Head of caudate nucleus (tissue), 42 donors: ENCODE measurements around the gene BCL6.
"Not testable (repeated sequence)": the region's sequence is repeated elsewhere in the genome, so short reads cannot be mapped to it uniquely, and the experiment has no call there.

ENCODE experiments used
- DNase-seq, 42 donors: peaks; one replicate each; pipeline versions ENCODE4 v3.0.0 to v3.0.0-alpha.2; 2020 to 2021; ENCODE audit warnings: mixed read lengths in 7 of 42
- intact Hi-C: fragments of 100-400 bp; cut with DNase I; formaldehyde crosslinking; loops from one replicate; pipeline ENCODE4 v1.15.0; 2022

The BCL6 gene

DNA sequence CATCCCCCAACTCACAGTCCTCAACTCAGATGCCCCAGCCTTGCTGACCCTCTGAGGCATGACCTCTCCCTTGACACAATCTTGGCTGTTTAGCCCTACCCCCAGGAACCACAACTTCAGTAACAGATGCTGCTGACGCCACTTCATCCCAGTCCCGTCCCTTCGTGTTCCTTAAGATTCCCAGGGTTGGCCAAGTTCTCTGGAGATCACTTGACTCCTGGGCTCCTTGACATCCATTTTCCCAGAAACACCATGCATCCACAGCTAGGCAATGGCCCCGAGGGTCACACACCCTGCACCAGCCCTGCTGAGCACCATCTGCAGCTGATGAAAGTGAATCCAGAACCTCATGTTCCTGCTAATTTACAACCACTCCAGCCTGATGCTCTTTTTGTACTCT is 49.8 kb downstream of the BCL6 start:
- no peak for DNase-seq
- intact Hi-C loops, result no loop called here

DNA sequence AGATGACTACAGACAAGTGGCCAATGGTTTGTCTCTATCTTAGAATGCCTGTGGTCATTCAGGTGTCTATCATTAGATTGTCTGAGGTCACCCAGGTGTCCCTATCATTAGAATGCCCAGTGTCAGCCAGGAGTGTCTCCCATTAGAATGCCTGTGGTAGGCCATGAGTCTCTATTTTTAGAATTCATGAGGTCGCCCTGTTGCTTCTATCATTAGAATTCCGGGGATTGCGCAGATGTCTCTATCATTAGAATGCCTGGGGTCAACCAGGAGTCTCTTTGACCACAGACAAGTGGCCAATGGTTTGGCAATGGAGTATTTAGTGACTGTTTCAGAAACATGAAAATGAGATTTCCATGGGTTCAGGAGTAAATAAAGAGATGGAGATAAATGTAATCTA is 50.5 kb downstream of the BCL6 start:
- intact Hi-C loops, result no loop called here
- no peak for DNase-seq

- intact Hi-C loops, result no loop called here
- DNase-seq, result no peak
Measured at GRCh38 chr3:187693431-187693830, 51.8 kb downstream of the BCL6 start.

- intact Hi-C loops, result no loop called here
- no peak for DNase-seq
Measured at GRCh38 chr3:187689984-187690383, 55.3 kb downstream of the BCL6 start.

GRCh38 chr3:187686621-187687273 is 58.5 kb downstream of the BCL6 start:
- intact Hi-C loops, result no loop called here
- no peak for DNase-seq

DNA sequence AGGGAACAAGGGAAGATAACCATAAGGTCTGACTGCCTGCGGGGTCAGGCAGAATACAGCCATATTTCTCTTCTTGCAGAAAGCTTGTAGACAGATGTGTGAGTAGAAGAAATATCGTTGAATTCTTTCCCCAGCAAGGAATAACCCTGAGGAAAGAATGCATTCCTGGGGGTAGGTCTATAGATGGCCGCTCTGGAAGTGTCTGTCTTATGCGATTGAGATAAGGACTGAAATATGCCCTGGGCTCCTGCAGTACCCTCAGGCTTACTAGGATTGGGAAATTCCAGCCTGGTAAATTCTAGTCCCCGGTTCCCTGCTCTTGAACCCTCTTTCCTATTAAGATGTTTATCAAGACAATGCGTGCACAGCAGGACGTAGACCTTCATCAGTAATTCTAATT is 59.3 kb downstream of the BCL6 start:
- no peak for DNase-seq
- intact Hi-C loops, result no loop called here

GRCh38 chr3:187684880-187685279 is 60.4 kb downstream of the BCL6 start:
- no peak for DNase-seq
- intact Hi-C loops, result loop anchor here (5.0 kb wide), 1 partner anchor 463 kb away; no protein-coding TSS in a partner anchor

DNA sequence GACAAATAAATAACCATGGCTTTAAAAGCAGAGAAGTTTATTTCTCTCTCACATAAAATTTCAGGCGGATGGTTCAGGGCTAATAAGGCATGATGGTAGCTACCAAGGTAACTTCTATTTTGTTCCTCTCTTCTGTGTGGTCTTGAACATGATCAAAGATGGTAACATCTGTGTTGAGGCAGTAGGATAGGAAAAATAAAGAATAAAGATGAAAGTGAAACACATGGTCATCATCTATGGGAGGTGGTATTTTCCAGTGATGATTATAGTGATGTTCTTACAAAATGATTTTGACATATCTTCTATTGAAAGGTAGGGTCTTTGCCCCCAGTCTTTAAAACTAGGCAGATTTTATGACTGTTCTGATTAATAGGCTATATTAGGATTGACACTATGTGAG is 60.8 kb downstream of the BCL6 start:
- DNase-seq, result no peak
- intact Hi-C loops, result loop anchor here (5.0 kb wide), 1 partner anchor 462 kb away; no protein-coding TSS in a partner anchor

- intact Hi-C loops, result loop anchor here (5.0 kb wide), 1 partner anchor 459 kb away; no protein-coding TSS in a partner anchor
- DNase-seq, result not testable (repeated sequence)
Measured at GRCh38 chr3:187681756-187682155, 63.5 kb downstream of the BCL6 start.

DNA sequence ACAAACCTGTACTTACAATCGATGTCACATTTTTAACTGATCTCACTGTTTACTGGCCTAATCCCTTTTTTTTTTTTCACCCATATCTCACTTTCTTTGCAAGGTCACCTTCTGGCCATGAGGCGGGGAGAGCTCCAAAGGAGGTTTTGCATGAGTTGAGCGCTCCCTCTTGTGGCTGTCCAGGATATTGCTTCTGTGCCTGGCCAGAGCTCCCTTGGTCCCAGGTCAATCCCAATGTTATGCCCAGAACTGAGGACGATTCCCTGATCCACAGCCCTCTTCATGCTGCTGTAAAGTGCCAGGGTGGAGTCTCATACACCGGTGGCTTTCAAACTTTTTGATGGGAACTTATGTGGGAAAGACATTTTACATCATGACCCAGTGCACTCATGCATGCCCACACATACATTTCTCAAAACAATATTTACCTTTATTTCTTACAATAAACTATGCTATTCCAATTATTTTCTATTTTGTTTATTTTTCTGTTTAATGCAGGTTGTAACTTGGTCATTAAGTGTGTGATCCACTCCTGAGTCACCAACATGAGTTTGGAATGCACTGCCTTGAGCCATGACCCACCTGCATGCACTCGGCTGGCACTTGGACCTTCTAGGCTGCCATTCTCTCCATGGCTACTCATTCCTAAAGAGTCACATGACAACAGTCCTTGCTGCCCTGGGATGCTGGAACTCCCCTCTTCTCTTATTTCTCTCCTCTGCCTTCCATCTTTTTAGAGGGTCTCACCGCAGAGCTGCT is 65.5 kb downstream of the BCL6 start:
- intact Hi-C loops, result loop anchor here (2.0 to 5.0 kb wide), 2 partner anchors 361 to 458 kb away; no protein-coding TSS in a partner anchor
- peak; percentile 43 to 92 (median 82) for DNase-seq

DNA sequence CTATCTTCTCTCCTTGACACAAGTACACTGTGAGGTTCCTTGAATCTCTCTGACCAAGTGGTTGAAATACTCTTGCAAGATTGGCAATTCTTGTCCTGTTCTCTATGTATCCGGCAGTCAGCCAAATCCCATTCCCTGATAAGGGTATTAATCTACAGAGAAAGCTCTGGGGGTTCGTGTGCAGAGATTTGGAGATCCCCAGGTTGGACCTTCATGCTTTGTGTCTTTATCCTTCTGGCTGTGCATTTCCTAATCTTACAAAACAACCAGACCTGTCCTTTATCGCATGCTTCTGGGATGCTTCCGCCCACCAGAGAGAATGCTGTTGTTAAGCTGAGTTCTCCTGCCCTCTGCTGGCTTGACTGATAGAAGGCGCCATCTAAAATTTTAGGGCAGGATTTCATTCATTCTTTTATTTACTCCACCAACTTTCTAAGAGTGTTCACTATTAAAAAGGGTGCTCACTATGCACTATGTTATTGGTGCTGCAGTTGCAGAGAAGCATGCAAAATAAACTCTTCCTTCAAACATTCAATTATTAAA is 66.5 kb downstream of the BCL6 start:
- intact Hi-C loops, result loop anchor here (2.0 kb wide), 1 partner anchor 360 kb away; no protein-coding TSS in a partner anchor
- DNase-seq, result peak in 40 of 42 donors; percentile 8 to 79 (median 54)

DNA sequence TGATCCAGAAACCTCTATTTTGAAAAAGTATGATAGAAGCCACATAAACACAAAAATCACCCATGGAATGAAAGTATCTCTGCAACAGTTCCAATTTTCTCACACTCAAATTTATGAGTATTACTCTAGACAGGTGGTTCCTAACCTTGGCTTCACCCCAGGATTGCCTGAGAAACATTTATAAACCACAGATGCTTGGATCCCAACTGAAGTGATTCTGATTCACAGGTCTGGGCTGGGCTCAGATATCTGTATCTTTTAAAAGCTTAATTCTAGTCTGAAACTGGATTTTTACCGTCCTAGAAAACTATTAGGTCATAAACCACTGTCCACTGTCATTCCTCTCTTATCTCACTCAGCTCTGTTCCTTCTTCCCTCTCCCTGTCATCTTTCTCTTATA is 67.7 kb downstream of the BCL6 start:
- intact Hi-C loops, result loop anchor here (2.0 kb wide), 1 partner anchor 359 kb away; no protein-coding TSS in a partner anchor
- no peak for DNase-seq

DNA sequence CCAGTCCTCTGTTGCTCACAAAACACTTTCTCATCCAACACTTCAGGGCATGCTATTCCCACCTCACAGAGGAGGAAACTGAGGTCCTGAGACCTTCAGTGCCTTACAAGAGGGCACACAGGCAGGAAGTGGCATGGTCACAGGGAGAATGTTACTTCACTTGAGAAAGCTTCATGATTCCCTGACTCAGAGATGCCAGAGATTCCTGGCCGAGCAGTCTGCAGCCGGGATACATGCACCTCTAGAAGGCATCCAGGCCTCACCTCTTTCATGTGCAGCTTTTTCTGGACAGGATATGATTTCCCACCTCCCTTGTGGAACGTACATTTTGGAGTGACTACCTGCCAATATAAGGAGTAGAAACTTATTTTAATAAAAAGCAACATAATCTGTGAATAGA is 72.3 kb downstream of the BCL6 start:
- no peak for DNase-seq
- intact Hi-C loops, result no loop called here
